Colon (tissue), 2 donors: ENCODE data around the gene ZNF593.

Source experiments
- FAIRE-seq: peaks from 2 replicates; lab custom pipeline; 2012; peaks lifted over from hg19 to GRCh38; lab: Jason Lieb, UNC
- donor health status: control.
- donor health status: control.

Gene ZNF593

GRCh38 chr1:26169669-26170471 is at the start of gene ZNF593:
TSS of gene ZNF593 (plus strand) at chr1:26169908. CDS start at chr1:26169984, 76 bp downstream.
- FAIRE-seq, result no peak

- no peak for FAIRE-seq
Measured at GRCh38 chr1:26121854-26122773, 47.6 kb upstream of the ZNF593 start.

DNA sequence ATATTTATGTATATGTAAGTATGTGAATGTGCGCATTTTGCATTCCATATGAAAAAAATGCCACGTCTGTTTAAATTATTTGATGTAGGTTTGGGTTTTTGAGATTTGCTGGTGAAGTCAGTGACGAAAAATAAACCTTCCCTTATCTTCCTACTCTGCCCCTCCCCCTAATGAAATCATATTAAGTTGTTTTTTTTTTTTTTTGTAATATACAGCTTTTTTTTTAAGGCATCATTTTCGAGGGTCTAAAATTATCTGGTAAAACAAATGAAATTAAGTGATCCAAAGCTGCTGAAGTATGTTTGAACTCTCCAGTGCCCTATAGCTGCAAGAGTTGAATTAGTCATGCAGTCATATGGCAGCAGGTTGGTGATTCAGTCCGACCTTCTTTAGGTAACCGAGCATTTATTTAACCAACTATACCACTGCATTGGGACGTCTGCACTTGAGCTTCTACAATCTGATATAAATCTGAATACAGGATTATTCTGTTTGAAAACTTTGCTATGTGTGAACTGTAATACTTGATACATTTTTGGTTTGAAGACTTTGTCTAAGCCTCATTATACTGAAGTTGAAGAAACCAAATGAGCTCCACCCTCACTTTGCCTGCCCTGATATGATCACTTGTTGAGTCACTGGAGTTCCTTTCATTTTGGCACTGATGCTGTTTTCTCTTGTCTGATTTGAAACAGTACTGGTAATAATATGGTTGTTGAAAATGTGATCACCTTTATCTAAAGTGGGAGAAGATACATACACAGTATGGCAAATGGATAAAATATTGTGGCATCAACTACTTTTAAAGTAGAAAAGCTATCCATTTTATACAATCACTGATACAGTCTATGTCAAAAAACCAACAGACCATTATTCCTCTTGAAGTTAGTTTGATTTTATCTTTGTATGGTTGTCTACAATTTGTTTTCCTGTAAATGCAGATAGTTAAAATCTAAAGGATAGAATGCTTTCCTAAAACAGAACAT is 46.4 kb upstream of the ZNF593 start:
- FAIRE-seq, result no peak

DNA sequence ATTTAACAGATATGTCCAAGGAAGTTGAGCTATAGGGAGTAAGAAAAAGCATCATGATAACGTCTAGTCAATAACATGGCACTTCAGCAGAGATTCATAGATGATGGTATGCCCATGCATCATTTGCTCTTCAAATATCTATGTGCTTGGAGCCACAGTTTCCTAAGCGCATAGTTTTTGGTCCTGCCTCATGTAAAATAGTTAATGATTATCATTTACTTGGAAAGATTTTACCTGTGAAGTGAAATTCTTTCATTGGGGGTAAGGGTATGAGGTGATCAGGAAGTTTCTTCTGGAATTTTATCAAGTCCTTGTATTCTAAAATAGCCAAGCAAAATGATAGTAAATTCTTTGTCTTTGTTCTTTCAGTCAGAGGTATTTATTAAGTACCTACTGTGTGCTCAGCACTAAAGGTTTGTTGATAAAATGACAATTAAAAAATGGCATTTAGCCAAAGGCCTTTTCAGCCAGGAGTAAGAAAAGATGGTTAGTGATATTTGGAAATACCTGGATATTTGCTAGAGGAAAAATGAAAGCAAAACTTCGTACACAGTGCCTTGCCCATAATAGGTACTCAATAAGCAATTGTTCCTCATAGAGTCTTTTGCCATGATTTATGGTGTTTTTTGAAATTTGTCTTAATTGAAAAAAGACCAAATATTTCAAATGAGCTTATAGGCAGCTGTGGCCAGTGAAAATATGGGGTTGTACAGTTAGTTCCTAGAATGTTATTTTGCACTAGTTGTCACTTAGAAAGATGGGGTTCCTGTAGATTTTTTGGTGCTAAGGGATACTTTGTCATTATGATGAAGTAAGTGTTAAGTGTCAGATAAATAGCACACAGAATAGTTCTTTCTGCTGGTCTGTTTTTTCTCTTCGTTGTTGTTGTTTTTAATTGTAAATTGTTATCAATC is 45.0 kb upstream of the ZNF593 start:
- FAIRE-seq, result no peak

DNA sequence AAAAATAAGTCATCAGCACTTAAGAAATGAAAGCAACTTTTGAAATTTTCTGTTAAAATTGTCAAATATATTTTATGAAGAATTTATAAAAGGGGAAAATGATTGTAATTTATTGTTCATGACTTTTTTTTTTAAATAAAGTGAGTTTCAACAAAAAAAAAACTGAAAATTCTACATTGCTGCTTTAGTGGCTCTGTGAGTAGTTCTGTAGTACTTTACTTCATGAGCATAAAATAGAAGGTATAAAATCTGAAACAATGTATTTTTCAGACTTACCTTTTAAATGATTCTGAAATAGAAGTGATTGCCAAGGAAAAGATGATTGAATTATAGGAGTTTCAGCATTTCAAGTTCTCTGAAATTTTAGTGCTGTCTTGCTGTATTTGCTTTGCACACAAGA is 44.3 kb upstream of the ZNF593 start:
- FAIRE-seq, result no peak

GRCh38 chr1:26125946-26126320 is 43.8 kb upstream of the ZNF593 start:
- FAIRE-seq, result no peak

DNA sequence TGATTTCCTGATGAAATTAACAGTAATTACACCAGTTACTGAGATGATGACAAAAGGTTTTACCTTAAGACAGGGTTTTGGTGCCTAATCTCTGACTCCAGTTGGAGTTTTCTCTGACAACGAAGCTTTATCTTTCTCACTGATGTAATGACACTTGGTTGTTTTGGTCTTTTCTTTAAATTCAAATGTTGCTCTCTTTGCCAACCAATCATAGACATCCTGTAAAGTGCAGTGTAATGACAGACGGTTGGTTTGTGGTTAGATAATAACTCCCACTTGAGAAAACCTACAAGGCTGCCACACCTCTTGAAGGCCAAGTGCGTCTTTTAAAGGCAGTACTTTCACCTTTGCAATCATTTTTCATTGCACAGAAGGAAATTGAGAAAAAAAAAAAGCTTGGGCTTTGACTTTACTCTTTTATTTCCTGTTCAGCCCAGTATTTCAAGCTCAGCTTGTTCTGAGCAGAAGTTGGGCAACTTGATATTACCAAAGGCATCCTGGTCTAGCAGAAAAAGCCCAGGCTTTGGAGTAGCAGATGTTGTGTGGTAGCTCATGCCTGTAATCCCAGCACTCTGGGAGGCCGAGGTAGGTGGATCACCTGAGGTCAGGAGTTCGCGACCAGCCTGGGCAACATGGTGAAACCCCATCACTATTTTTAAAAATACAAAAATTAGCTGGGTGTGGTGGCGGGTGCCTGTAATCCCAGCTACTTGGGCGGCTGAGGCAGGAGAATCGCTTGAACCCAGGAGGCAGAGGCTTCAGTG is 43.2 kb upstream of the ZNF593 start:
- peak; percentile 90 for FAIRE-seq

- no peak for FAIRE-seq
Measured at GRCh38 chr1:26127235-26128163, 42.2 kb upstream of the ZNF593 start.

DNA sequence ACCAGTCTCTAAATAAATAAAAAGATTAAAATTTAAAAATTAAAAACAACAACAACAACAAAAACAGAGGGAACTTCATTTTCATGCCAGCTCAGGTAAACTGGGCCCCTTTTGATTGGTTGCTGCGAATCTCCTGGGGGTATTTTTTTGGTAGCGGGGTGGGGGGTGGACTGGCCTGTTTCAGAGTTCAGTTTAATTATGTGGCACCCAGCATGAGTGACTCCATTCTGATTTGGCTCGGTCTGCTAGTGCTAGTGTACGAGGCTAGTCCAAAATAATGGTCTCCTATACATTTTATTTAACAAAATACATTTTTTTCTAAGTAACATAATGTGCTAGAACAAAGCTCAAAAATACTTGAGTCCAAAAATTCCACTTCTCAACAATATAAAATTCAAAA is 39.9 kb upstream of the ZNF593 start:
- no peak for FAIRE-seq

DNA sequence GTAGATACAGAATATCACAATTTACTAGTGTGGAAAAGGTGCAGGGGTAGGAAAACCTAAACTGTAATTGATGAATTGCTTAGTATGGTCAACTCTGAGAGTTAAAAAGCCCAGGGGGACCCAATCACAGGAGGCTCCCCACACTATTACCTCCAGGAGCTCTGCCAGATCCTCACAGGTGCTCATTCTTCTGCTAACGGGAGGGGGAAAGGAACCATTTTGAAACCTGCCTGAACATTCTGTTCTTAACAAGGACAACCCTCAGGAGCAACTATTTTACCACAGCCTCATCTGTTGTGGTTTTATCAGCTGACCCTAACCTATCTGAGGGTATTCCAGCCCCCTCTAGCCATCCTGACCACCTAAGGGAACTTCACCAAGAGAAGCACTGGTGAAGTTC is 39.0 kb upstream of the ZNF593 start:
- FAIRE-seq, result no peak

- no peak for FAIRE-seq
Measured at GRCh38 chr1:26132128-26132833, 37.4 kb upstream of the ZNF593 start.

GRCh38 chr1:26132834-26133167 is 36.9 kb upstream of the ZNF593 start:
- FAIRE-seq, result no peak

DNA sequence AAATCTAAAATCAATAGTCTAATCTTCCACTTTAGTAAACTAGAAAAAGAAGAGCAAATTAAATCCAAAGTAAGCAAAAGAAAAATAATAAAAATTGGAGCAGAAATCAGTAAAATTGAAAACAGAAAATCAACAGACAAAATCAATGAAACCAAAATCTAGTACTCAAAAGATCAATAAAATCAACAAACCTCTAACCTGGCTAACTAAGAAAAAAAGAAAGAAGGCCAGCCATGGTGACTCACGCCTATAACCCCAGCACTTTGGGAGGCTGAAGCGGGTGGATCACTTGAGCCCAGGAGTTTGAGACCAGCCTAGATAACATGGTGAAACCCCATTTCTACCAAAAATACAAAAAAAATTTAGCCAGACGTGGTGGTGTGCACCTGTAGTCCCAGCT is 35.2 kb upstream of the ZNF593 start:
- no peak for FAIRE-seq

GRCh38 chr1:26138974-26139558 is 30.6 kb upstream of the ZNF593 start:
- no peak for FAIRE-seq

DNA sequence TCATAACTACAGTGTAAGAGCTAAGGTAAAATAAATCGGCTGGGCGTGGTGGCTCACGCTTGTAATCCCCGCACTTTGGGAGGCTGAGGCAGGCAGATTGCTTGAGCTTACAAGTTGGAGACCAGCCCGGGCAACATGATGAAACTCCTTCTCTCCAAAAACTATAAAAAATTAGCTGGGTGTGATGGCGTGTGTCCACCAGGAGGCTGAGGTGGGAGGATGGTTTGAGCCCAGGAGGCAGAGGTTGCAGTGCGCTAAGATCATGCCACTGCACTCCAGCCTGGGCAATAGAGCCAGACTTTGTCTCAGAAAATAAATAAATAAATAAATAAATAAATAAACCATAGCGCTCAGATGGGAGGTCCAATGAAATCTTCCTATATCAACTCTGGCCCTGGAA is 27.5 kb upstream of the ZNF593 start:
- no peak for FAIRE-seq

DNA sequence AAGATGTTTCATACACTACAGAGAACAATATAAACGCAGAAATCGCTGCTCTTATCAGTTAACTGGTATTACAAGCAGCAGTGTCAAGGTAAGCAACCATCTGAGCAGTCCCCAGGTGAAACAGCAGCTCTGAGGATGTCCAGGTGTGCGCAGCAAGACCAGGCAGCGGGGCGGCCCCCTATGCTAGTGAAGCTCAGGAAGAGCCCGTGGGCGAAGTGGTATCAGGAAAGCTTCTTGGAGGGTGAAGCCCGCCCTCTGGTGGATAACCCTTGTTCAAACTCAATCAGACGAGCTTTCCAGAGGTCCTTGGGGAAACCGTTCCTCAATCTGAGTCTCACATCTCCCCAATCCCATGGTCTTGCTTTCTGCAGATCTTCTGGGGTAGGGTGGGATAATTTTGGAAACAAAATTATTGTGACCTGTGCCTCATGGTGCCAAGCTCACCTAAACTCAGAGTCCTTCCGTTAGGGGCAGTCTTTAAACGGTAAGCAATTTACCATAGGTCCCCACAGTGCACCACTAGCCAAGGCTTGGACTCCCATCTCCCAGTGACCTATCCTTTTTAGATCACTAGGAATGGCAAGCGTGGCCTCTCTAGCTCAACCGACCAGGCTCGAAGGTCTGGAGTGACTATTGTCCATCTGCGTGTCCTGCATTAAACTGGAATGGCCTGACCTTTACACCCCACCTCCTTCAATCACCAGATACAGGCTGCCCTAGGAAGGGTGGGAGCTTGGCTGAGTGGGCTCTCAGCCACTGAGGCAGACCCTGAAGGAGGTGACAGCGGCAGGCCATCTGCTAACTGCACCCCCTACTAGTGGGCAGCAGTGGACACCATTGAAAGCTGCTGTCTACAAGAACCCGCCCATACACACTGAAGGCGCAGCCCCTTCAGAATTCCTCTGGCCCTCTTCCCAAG is 24.4 kb upstream of the ZNF593 start:
- no peak for FAIRE-seq

DNA sequence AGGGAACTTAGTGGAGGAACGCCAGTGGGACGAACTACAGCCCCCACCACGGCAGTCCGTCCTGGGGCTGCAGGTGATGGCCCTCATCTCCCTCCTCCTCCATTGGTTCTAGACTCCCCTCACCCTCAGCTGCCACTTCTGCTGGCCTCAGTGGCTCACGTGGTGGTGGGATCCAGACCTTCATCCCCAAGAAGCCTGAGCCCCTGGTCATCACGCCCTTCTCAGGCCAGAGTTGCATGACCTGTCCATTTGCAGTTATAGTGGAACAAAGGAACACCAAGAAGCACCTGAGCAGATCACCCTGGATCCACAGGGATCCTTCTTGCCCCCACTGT is 23.8 kb upstream of the ZNF593 start:
- no peak for FAIRE-seq
